ENCODE results near the gene ITSN1.

- TF ChIP-seq CTCF (IDR thresholded peaks at IDR 0.05 in 4 of 5, conservative IDR thresholded peaks at IDR 0.05 in 1 of 5) (no peak), POLR2A (IDR thresholded peaks at IDR 0.05) (no peak)
These were observed 171.6 kb downstream of the ITSN1 start for GRCh38 chr21:33813832-33814365.

Measured in gastrocnemius medialis (tissue), 4 donors.